ENCODE data around the gene SOS1. TPM values are rescaled to one million over a fixed set of nuclear protein-coding genes. Genes with fewer than 3 reads are reported as not detected.

SOS1 gene
- polyA plus RNA-seq, 1 donor: 44.6 TPM

DNA sequence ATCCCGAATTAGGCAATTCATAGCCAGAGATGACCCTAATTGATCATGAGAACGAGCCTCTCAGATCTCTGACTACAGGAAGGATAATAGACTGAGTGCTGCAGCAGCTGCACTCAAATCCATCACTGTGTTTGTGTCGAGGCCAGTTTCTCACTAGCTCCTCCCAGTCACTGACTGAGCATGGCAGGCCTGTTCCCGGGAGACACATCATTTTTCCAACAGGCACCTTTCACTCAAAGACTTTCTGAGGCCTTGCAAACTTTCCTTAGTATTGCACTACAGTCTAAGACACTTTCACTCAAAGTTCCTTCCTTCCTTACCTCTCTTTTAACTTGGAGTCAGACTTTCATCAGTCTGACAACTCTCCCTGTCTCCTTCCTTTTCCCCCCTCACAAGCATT, 13.7 kb downstream of the SOS1 start:
- Histone ChIP-seq H3K4me3 (ENCODE audit: low read length) (no peak overlapping the region), H3K27ac (ENCODE audit: low read length) (no peak overlapping the region), H3K4me1 (ENCODE audit: control insufficient read depth, insufficient read depth, low read length) (no peaks in the 10 kb centered on the region), H3K27me3 (ENCODE audit: control insufficient read depth, insufficient read depth, low read length) (no peaks in the 10 kb centered on the region), H3K9me3 (ENCODE audit: control insufficient read depth, low read depth, low read length) (no peaks in the 10 kb centered on the region), H3K36me3 (ENCODE audit: control insufficient read depth, insufficient read depth, low read length) (peaks cover 2% of the 10 kb centered on the region)
- no peak for DNase-seq
- 33% methylated on average over 1 of the region's 4 CpGs for WGBS (ENCODE audit: insufficient coverage, low lambda C conversion rate)

DNA sequence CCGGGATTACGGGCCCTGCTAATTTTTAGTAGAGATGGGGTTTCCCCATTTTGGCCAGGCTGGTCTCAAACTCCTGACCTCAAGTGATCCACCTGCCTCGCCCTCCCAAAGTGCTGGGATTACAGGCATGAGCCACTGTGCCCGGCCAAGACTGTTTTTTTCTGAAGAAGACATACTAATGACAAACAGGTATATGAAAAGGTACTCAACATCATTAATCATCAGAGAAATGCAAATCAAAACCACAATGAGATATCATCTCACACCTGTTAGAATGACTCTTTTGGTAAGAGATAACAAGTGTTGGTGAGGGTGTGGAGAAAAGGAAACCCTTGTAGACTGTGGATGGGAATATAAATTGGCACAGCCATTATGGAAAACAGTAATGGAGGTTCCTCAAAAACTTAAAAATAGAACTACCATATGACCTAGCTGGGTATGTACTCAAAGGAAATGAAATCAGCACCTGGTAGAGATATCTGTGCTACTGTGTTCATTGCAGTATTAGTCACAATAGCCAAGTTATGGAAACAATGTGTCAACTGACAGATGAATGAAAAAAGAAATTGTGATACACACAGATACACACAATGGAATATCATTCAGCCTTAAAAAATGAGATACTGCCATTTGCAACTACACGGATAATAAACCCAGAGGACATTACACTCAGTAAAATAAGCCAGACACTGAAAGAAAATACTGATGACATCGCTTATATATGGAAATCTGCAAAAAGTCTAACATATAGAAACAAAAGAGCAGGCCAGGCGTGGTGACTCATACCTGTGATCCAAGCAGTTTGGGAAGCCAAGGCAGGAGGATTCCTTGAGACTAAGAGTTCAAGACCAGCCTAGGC, 20.8 kb downstream of the SOS1 start:
- H3K36me3 ChIP-seq (ENCODE audit: control insufficient read depth, insufficient read depth, low read length): no peaks in the 10 kb centered on the region
- no peak for DNase-seq
- H3K27me3 ChIP-seq (ENCODE audit: control insufficient read depth, insufficient read depth, low read length): no peaks in the 10 kb centered on the region
- no peaks in the 10 kb centered on the region for H3K9me3 ChIP-seq (ENCODE audit: control insufficient read depth, low read depth, low read length)
- no peaks in the 10 kb centered on the region for H3K4me1 ChIP-seq (ENCODE audit: control insufficient read depth, insufficient read depth, low read length)
- WGBS (ENCODE audit: insufficient coverage, low lambda C conversion rate): 89% methylated on average over 2 of the region's 7 CpGs
- H3K27ac ChIP-seq (ENCODE audit: low read length): no peak overlapping the region
- no peak overlapping the region for H3K4me3 ChIP-seq (ENCODE audit: low read length)

DNA sequence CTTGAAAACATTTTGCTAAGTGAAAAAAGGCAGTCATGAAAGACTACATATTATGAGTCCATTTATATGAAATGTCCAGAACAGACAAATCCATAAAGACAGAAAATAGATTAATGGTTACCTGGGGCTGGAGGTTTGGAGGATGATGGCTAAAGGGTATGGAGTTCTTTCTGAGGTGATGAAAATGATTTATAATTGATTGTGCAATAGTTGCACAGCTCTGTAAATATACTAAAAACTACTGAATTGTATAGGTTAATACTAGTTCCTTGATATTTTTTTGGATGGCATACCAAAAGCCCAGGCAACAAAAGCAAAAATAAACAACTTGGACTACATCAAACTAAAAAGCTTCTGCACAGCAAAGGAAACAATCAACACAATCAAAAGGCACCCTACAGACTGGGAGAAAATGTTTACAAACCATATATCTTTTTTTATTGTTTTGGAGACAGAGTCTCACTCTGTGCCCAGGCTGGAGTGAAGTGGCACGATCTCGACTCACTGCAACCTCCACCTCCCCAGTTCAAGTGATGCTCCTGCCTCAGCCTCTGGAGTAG, 21.5 kb downstream of the SOS1 start:
- Histone ChIP-seq H3K9me3 (ENCODE audit: control insufficient read depth, low read depth, low read length) (no peaks in the 10 kb centered on the region), H3K36me3 (ENCODE audit: control insufficient read depth, insufficient read depth, low read length) (no peaks in the 10 kb centered on the region), H3K4me1 (ENCODE audit: control insufficient read depth, insufficient read depth, low read length) (no peaks in the 10 kb centered on the region), H3K27me3 (ENCODE audit: control insufficient read depth, insufficient read depth, low read length) (no peaks in the 10 kb centered on the region), H3K4me3 (ENCODE audit: low read length) (no peak overlapping the region), H3K27ac (ENCODE audit: low read length) (no peak overlapping the region)
- DNase-seq: no peak
- WGBS (ENCODE audit: insufficient coverage, low lambda C conversion rate): no CpG with 5 or more reads among the region's 2 CpGs

DNA sequence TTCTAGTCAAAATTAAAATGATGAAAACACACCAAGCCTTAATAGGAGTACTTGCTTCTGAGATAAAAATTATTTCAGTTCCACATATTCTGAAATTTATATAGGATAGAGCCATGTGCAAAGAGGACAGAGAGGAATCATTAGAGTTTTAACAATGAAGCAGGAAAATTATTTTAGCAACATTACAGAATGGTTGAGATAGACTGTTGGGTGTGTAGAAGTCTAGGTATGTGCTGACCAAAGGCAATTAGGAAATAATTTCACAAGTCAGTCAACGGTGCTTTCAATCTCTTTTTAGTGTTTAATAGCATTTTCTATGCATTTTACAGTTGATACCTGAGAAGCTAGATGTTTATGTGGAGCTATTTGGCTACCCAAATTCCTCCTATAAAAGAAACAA, 25.2 kb downstream of the SOS1 start:
- Histone ChIP-seq H3K36me3 (ENCODE audit: control insufficient read depth, insufficient read depth, low read length) (no peaks in the 10 kb centered on the region), H3K9me3 (ENCODE audit: control insufficient read depth, low read depth, low read length) (no peaks in the 10 kb centered on the region), H3K27me3 (ENCODE audit: control insufficient read depth, insufficient read depth, low read length) (no peaks in the 10 kb centered on the region), H3K27ac (ENCODE audit: low read length) (no peak overlapping the region), H3K4me1 (ENCODE audit: control insufficient read depth, insufficient read depth, low read length) (peaks cover 4% of the 10 kb centered on the region), H3K4me3 (ENCODE audit: low read length) (no peak overlapping the region)
- DNase-seq: no peak
- WGBS (ENCODE audit: insufficient coverage, low lambda C conversion rate): no CpG with 5 or more reads among the region's 1 CpG

DNA sequence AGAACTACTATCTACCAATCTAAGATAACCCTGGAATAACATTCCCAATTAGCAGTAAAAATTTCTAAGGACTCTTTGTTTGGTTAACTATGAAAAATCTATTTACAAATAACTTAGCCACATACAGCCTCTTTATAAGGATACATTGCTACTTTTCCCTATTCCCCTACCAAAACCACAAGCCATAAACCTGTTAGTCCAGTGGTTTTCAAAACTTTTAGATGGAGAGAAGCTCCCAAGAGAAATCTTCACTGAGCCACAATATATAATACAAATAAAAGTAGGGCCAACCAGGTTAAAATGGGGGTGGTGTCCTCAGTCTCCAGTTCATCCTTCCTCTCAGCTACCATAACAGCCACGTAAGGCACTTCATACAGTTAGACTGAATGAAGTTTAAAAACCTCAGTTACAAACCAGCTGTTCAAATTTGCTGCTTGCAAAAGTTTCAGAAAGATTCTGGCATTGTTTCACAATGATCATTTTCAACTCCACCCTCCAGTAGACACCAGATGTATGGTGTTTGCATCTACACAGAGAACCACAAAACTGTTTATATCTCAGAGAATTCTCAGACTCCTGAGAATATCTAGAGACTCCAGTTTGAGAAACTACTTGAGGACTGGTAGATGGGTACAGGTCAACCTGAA, 26.0 kb downstream of the SOS1 start:
- WGBS (ENCODE audit: insufficient coverage, low lambda C conversion rate): no CpG with 5 or more reads among the region's 1 CpG
- H3K36me3 ChIP-seq (ENCODE audit: control insufficient read depth, insufficient read depth, low read length): no peaks in the 10 kb centered on the region
- H3K9me3 ChIP-seq (ENCODE audit: control insufficient read depth, low read depth, low read length): no peaks in the 10 kb centered on the region
- peaks cover 4% of the 10 kb centered on the region for H3K4me1 ChIP-seq (ENCODE audit: control insufficient read depth, insufficient read depth, low read length)
- no peak overlapping the region for H3K27ac ChIP-seq (ENCODE audit: low read length)
- no peak for DNase-seq
- H3K27me3 ChIP-seq (ENCODE audit: control insufficient read depth, insufficient read depth, low read length): no peaks in the 10 kb centered on the region
- no peak overlapping the region for H3K4me3 ChIP-seq (ENCODE audit: low read length)

DNA sequence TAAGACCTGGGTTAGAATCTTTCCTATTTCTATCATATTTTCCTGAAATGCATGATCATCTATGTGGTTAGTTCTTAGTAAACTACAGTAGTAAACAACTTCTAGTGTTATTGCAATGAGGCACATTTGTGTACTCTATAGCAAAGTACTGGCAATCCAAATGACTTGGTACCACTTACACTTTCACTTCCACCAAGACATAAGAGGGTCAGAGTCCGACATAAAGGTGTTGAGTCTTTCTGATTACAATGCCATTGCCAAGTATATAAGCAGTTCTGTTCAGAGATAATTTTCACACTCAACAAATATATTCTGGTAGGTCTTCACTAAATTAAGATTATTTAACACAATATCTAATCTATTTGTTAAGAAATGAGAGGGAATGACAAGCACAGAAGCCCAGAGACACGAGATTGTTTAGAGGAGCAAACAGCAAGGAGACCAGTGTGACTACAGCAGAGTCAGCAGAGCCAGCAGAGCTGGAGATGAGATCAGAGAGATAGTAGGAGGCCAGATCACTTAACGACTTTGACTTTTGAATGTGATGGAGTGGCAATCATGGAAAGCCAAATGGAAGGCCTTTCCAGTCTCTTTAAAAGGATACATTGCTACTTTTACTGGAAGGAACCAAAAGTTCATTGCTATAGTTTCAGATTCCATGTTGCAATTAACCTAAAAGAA, 27.5 kb downstream of the SOS1 start:
- H3K4me3 ChIP-seq (ENCODE audit: low read length): no peak overlapping the region
- no peak overlapping the region for H3K27ac ChIP-seq (ENCODE audit: low read length)
- no peaks in the 10 kb centered on the region for H3K9me3 ChIP-seq (ENCODE audit: control insufficient read depth, low read depth, low read length)
- H3K36me3 ChIP-seq (ENCODE audit: control insufficient read depth, insufficient read depth, low read length): no peaks in the 10 kb centered on the region
- WGBS (ENCODE audit: insufficient coverage, low lambda C conversion rate): 0% methylated on average over 1 of the region's 3 CpGs
- no peaks in the 10 kb centered on the region for H3K27me3 ChIP-seq (ENCODE audit: control insufficient read depth, insufficient read depth, low read length)
- H3K4me1 ChIP-seq (ENCODE audit: control insufficient read depth, insufficient read depth, low read length): peaks cover 4% of the 10 kb centered on the region
- peak; percentile 16 to 69 for DNase-seq

DNA sequence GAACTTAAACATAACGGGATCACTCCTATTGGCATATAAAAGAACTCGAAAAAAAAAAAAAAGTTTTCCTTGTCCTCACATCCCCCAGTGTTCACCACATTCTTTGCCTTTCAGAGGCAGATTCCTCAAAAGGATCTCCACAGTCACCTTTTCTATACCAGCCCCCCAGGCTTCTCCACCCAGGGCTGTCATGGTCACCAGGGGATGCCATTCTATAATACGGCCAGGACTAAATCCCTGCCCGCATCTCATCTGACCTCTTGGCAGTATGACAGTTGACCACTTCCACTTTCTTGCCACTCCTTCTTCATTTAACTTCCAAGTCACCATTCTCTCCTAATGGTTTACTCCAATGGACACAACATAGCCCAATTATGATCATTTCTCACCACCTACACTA, 29.3 kb downstream of the SOS1 start:
- no peak overlapping the region for H3K4me3 ChIP-seq (ENCODE audit: low read length)
- H3K4me1 ChIP-seq (ENCODE audit: control insufficient read depth, insufficient read depth, low read length): peaks cover 4% of the 10 kb centered on the region
- WGBS (ENCODE audit: insufficient coverage, low lambda C conversion rate): no CpG with 5 or more reads among the region's 4 CpGs
- H3K36me3 ChIP-seq (ENCODE audit: control insufficient read depth, insufficient read depth, low read length): no peaks in the 10 kb centered on the region
- no peak for DNase-seq
- no peaks in the 10 kb centered on the region for H3K27me3 ChIP-seq (ENCODE audit: control insufficient read depth, insufficient read depth, low read length)
- H3K27ac ChIP-seq (ENCODE audit: low read length): no peak overlapping the region
- no peaks in the 10 kb centered on the region for H3K9me3 ChIP-seq (ENCODE audit: control insufficient read depth, low read depth, low read length)

DNA sequence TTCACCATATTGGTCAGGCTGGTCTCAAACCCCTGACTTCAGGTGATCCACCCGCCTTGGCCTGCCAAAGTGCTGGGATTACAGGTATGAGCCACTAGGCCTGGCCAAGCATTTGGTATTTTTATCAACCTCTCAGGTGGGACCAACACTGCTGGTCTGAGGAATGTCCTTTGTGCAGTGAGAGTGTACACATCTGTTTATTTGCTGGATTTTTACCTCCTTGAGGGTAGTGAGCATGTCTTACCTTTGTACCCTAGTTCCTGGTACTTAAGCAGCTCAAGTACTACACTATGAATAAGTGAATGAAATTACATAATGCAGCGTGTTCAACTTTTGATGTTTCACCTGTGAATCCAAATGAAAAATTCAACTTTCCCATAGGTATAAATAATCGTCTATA, 29.8 kb downstream of the SOS1 start:
- 92% methylated on average over 2 of the region's 3 CpGs for WGBS (ENCODE audit: insufficient coverage, low lambda C conversion rate)
- Histone ChIP-seq H3K9me3 (ENCODE audit: control insufficient read depth, low read depth, low read length) (no peaks in the 10 kb centered on the region), H3K36me3 (ENCODE audit: control insufficient read depth, insufficient read depth, low read length) (no peaks in the 10 kb centered on the region), H3K4me3 (ENCODE audit: low read length) (no peak overlapping the region), H3K4me1 (ENCODE audit: control insufficient read depth, insufficient read depth, low read length) (peaks cover 4% of the 10 kb centered on the region), H3K27me3 (ENCODE audit: control insufficient read depth, insufficient read depth, low read length) (no peaks in the 10 kb centered on the region), H3K27ac (ENCODE audit: low read length) (no peak overlapping the region)
- no peak for DNase-seq

DNA sequence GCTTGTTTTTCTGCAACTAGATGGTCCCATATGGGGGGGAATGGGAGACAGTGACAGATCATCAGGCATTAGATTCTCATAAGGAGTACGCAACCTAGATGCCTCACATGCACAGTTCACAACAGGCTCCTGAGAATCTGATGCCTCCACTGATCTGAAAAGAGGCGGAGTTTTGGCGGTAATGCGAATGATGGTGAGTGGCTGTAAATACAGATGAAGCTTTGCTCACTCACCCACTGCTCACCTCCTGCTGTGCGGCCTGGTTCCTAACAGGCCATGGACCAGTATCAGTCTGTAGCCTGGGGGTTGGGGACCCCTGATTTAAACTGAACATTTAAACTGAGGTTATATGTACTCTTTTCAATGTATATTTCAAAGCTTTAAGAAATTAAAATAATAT, 40.7 kb downstream of the SOS1 start:
- no peak for DNase-seq
- Histone ChIP-seq H3K9me3 (ENCODE audit: control insufficient read depth, low read depth, low read length) (no peaks in the 10 kb centered on the region), H3K36me3 (ENCODE audit: control insufficient read depth, insufficient read depth, low read length) (no peaks in the 10 kb centered on the region), H3K27me3 (ENCODE audit: control insufficient read depth, insufficient read depth, low read length) (no peaks in the 10 kb centered on the region), H3K4me3 (ENCODE audit: low read length) (no peak overlapping the region), H3K27ac (ENCODE audit: low read length) (no peak overlapping the region), H3K4me1 (ENCODE audit: control insufficient read depth, insufficient read depth, low read length) (no peaks in the 10 kb centered on the region)
- 100% methylated on average over 1 of the region's 5 CpGs for WGBS (ENCODE audit: insufficient coverage, low lambda C conversion rate)

DNA sequence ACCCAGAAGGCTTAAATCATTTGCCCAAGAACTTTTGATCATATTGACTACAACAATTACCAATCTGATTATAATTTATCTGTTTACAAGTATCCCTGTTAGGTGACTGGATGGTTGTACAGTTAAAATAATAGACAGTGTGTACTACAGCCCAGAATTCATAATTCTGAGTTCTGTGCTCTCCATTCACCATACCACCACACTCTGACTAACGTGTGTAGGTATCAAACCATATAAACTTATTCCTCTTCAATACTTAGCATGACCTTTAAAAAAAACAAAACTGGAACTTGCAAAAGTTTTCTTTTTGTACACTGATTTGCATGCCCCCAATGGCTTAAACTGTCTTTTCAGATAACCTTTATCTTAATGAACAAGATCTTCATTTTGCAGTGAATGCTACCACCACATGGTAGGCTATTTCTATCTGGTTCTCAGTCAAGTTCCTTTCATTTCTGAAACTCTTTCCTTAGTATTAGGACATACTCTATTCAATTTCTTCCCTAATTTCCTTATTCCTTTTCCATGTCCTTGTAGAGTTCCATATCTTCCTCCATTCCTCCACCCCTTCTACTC, 50.9 kb downstream of the SOS1 start:
- no peaks in the 10 kb centered on the region for H3K27me3 ChIP-seq (ENCODE audit: control insufficient read depth, insufficient read depth, low read length)
- 100% methylated on average over 1 of the region's 1 CpG for WGBS (ENCODE audit: insufficient coverage, low lambda C conversion rate)
- H3K9me3 ChIP-seq (ENCODE audit: control insufficient read depth, low read depth, low read length): no peaks in the 10 kb centered on the region

More for the DNA sequence above, 50.9 kb downstream of the SOS1 start:
- no peak overlapping the region for H3K4me3 ChIP-seq (ENCODE audit: low read length)
- H3K36me3 ChIP-seq (ENCODE audit: control insufficient read depth, insufficient read depth, low read length): peaks cover 17% of the 10 kb centered on the region
- no peaks in the 10 kb centered on the region for H3K4me1 ChIP-seq (ENCODE audit: control insufficient read depth, insufficient read depth, low read length)
- no peak for DNase-seq
- H3K27ac ChIP-seq (ENCODE audit: low read length): no peak overlapping the region
